Eye (tissue), 1 donor: ENCODE measurements around the gene RPL3.
"Not testable (repeated sequence)": the region's sequence is repeated elsewhere in the genome, so short reads cannot be mapped to it uniquely, and the experiment has no call there.

ENCODE experiments used
- DNase-seq: peaks from one replicate; pipeline ENCODE4 v3.0.0-alpha.2; 2015

The RPL3 gene

DNA sequence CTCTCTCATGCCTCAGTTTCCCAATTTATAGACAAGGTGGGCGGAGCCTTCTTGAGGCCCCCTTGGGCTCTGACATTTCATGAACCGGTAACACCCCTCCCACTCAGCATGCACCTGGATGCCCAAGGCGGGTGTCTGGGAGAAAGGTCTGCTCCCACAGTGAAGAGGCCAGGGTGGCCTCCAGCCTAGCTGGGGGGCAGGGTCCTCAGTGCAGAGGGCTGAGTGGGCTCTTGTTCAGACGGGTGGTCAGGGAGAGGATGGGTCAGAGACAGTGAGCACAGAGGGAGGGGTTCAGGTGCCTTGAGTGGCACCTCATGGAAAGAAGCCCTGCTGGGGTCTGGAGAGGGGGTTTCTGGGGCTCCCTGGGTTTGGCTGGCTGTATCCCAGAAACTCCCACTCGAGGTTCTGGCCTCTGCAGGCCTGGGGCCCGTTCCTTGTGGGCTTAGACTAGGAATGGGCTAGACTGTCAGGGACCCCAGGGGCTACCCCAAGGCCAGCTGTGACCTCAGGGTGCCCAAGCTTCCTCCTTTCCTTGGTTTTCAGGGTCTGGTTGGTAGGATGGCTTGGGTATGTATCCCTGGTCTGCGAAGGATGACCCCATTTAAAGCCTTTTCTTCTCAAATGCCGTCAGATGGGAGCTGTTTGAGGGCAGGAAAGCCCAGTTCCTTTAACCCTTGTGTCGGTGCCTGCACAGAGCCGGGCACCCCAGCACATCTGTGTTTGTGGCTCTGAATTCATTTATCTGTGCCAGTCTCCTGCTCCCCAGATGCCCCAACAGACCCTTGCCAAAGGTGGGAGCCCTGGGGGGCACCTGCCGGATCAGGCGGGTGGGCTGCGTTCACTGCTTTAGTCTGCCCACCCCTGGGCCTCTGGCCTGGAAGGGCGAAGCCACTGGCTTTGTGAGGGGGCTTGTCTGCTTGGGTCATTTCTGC lies 31.6 kb upstream of the RPL3 start:
- DNase-seq: no peak

DNA sequence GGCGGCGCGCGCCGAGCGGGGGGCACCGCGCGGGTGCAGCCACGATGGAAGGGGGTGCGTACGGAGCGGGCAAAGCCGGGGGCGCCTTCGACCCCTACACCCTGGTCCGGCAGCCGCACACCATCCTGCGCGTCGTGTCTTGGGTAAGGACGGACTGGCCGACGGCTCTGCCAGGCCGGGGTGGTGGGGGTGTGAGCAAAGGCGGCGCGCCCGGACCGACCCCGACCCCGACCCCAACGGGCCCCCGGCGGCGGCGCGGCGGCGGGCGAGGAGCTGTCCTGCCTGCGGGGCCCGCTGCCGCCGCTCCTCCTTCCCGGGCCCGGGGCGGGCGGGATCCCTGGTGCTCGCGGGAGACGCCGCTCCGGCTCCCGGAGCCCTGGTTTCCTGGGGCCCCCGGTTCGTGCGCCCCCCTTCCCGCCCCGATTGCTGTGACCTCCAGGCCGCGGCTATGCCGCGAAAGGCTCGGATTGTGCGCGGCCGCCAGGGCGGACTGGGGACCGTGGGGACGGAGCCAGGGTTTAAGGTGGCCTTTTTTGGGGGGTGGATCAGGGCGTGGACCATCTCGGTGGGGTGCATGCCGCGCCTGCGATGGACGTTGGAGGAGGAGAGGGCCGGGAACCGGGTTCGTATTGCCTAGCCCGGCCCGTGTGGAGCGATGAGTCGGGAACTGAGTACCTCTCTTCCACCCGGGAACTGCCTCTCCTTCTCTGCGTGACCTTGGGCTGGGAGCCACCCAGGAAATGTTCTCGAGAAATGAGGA lies 30.7 kb upstream of the RPL3 start, which contains the start of gene SYNGR1:
Gene SYNGR1 (plus strand): TSS at position 25 of the 760 bp plus-strand sequence. CDS start 20 bp downstream, at position 45.
- DNase-seq: no peak

DNA sequence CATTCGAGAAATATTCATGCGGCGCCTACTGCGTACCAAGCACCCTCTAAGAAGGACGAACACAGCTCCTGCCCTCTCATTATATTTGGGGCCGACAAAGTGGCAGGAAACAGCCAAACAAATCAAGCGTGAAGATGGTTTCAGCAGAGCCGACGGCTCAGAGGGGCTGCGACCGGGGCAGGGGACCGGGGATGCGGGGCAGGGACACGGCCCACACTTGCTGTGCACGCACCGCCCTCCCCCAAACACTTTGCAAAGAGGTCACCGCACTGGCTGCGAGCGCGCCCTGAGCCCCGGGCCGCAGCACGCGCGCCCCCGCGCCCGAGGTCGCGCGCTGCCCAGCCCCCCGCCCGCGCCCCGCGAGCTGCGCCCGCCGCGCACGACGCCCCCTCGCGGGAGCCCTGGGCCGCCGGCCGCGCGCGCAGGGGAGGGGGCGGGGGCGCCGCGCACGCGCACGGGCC lies 30.1 kb upstream of the RPL3 start:
- peak; percentile 89 for DNase-seq

DNA sequence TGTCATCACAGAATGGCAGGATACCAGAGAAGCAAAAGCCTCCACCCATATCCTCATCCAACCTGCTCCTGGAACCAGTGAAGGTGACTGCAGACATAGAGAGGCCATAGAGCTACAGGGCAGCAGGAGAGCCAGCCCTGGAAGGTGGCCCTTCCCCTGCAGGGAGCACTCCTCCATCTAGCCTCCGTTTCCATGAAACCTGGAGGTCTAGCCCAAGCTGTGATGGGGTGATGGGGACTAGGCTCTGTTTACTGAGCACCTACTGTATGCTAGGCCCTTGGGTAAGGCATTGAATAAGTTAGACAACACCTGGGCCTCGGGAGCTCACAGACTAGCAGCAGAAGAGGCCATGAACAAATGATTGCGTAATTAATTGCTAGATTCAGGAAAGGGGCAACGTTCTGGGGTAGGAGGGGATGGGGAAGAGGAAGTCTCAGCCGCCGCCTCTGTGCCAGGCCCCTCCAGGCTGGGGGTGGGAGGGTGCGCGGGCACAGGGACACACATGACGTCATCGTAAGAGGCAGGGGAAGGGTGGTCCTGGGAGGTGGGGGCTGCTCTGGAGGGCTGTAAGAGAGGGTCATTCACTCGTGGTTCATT lies 29.6 kb upstream of the RPL3 start:
- DNase-seq: no peak

DNA sequence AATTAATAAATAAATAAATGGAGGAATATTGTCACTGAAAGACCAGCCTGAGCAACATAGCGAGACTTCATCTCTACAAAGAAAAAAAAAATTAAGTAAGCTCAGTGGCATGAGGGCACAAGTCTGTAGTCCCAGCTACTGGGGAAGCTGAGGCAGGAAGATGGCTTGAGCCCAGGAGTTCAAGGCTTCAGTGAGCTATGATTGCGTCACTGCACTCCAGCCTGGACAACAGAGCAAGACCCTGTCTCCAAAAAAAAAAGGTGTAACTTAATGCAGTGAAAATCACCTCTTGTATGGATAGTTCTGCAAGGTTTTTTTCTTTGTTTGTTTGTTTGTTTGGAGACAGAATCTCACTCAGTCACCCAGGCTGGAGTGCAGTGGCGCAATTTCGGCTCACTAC lies 25.8 kb upstream of the RPL3 start:
- no peak for DNase-seq

DNA sequence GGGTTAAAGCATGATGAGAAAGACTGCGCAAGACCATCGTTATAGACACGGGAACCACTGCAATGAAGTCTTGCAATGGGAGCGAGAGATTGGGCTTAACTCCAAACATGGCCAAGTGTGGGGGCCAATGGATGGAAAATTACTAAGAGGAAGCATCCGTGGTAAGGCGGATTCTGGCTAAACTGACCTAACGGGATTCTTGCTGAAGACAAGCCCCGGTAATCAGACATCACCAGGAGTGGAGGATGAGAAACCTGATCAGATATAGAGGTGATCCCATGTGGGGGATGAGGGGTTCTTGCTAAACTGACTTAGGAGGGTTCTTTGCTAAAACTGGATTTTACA lies 24.6 kb upstream of the RPL3 start:
- no peak for DNase-seq

DNA sequence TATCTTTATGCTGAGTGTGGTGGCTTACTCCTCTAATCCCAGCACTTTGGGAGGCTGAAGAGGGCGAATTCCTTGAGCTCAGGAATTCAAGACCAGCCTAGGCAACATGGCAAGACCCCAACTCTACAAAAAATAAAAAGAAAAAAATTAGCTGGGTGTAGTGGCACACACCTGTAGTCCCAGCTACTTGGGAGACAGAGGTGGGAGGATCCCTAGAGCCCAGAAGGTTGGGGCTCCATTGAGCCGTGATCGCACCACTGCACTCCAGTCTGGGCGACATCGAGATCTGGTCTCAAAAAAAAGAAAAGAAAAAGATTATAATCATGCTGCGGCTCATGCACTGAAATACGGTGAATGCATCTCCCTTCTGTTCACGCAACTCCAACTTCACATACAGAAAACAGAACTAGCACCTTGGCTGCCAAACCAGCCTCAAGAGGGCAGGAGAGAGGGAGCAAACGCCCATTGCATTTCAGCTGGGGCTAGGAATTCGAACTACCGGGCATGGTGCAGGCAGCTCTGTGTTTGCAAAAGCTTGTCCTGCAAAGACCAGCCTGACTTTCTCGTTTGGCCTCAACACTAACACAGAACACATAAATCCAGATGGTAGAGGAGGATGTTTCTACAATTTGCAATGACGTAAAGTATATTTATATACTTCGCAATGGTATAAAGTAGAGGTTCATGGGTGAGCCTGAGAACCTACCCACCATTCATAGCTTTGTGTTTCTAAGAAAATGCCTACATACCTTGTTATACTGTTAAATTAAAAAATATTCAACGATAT lies 24.0 kb upstream of the RPL3 start:
- peak; percentile 82 for DNase-seq

DNA sequence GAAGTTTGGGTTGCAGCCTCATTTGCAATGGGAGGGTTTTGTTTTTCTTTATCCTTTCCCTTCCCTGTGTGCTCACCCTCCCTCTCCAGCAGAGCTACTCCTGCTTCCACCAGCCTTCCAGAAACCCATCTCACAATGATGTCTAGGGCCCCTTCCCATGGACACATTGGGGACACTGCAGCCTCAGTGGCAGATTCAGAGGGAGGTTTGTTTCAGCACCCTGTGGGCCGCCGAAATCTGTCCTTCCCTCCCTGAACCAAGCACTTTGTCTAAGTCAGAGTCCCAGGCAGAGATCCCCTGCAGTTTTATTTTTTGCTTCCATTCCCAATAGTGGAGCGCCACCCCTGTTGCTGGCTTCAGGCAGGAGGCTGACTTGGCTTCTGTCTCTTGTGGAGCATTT lies 21.8 kb upstream of the RPL3 start:
- DNase-seq: no peak

DNA sequence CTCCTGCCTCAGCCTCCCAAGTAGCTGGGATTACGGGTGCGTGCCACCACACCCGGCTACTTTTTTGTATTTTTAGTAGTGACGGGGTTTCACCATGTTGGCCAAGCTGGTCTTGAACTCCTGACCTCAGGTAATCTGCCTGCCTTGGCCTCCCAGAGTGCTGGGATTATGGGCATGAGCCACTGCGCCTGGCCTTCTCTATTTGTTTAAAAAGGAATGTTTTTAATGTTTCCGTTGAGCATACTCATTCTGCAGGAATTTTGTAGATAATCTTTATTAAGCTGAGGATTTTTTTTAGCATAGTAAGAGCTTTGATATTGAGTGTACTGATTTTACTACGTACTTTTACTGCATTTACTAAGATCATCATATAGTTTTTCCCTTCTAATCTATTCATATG lies 20.4 kb upstream of the RPL3 start:
- not testable (repeated sequence) for DNase-seq

DNA sequence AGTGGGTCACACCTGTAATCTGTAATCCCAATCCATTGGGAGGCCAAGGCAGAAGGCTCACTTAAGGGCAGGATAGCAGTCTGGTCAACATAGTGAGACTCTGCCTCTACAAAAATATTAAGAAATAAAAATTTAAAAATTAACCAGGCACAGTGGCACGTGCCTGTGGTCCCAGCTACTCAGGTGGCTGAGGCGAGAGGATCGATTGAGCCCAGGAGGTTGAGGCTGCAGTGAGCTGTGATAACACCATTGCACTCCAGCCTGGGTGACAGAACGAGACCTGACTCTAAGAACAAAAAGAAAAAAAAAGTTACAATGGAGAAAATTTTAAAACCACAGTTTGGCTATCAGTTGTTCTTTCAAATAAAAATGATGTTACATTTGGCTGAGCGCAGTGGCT lies 17.0 kb upstream of the RPL3 start:
- DNase-seq: no peak

DNA sequence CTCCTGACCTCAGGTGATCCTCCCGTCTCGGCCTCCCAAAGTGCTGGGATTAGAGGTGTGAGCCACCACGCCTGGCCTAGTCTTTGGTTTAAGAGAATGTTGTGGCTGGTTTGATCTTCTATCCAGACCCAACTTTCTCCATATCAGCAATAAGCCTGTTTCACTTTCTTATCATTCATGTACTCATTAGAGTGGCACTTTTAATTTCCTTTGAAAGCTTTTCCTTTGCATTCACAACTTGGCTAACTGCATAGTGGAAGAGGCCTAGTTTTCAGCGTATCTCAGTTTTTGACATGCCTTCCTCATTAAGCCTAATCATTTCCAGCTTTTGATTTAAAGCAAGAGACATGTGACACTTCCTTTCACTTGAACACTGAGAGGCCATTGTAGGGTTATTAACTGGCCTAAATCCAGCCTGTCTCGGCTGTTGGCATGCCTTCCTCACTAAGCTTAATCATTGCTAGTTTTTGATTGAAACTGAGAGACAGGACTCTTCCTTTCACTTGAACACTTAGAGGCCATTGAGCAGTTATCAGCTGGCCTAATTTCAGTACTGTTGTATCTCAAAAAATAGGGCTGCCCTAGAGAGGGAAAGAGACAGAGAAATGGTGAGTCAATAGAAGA lies 13.1 kb upstream of the RPL3 start:
- DNase-seq: peak; percentile 95

DNA sequence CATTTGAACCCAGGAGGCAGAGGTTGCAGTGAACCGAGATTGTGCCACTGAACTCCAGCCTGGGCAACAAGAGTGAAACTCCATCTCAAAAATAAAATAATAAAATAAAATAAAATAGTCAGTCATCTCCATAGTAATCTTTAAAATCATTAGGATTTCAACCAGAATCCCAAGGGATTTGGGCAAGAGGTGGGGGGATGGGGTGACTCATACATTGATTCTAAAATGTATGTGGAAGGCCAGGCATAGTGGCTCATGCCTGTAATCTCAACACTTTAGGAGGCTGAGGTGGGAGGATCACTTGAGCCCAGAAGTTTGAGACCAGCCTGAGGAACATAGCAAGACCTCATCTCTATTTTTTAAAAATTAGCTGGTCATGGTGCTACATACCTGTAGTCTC lies 11.1 kb upstream of the RPL3 start:
- not testable (repeated sequence) for DNase-seq

DNA sequence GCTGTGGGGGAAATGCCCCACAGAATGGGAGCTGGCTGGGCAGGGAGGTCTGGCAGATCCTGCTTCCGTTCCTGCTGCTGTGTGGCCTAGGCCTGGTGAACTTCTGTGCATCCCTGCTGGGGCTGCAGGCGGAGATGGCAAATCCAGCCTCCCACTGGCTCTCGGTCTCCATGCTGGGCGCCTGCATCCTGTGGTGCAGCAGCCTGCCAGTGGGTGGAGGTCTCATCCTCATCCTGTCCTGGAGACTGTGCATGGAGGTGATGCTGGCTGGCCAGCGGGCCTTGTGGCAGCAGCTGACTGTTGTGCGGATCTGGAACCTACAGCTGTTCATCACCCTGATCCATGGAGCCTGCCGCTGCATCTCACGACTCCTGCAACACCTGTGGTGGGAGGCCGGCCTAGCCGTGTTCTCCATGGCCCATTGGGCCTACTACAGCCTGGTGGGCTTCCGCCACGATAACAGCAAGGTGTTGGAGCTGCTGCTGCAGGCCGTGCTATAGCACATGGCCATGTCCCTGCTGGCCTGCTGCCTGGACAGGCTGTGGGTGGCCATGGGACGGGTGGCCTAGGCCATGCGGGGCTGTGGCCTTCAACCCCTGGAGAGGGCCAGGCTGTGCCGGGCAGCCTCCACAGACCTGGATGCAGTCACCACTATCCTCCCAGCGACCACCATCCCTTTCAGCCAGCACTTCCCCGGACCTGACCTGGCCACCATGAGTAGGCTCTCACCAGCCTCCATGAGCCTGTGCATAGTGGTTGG lies 8.8 kb upstream of the RPL3 start:
- DNase-seq: no peak

DNA sequence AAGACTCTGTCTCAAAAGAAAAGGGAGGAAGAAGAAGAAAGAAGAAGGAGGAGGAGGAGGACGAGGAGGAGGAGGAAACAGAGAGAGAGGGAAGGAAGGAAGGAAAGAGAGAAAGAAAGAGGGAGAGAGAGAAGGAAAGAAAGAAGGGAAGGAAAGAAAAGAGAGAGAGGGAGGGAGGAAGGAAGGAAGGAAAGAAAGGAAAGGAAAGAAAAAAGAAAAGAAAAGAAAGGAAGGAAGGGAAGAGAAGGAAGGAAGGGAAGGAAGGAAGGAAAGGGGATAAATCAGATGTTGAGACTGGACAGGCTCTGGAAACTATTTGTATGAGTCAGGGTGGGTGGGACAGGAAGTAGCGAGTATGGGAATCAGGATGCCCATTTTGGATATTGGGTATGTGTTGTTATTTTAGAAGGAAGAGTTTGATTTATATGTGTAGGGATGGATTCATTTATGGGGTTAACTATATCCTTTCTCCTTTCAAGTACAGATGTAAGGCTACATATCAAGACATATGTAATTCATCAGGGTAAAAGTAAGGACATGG lies 6.0 kb upstream of the RPL3 start:
- DNase-seq: no peak

DNA sequence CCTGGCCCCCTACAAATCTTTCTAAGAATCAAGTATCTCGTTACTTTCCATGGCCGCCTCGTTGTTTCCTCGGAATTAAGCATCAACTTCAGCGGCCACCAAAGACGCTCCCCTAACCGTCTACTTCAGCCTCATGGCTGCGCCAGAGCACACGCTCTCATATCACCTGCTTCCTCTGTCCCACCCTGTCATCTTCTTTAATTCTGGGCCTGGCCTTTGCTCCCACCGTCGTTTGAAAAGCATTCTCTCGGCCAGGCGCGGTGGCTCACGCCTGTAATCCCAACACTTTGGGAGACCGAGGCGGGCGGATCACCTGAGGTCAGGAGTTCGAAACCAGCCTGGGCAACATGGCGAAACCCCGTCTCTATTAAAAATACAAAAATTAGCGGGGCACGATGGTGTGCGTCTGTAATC lies 1.2 kb upstream of the RPL3 start:
- not testable (repeated sequence) for DNase-seq

DNA sequence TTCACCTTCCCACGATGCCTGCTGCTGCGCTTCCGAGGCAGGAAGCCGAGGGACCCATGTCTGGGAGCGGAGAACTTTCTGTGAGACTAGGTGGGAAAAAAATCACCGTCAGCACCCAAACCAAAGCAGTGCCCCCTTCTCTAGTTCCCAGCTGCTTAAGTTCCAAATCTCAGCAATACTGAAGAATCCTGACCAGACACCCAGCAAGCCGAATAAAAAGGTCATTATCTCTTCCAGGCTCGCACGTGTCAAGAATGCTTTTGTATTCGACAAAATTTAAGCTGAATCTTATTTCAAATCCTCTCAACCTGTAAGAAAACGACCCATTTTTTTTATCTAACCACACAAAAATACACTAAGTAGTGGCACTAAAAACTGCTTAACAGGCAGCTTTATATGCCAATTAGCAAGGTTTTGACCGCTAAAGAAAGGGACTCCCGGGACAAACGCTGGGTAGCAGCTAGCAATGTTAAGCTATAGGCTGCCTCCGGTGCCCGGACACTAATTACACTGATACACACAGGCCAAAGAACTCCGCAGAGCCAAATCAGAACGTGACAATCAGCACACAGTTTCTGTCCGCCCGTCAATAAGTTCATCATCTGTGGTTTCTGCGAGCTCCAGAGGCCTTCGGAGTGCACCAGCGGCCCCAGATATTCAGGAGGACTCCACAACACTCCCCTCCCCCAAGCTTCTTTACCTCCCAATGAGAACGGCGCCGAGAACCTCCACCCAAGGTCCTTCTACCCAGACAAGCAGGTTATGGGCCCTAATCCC lies 728 bp downstream of the RPL3 start:
- no peak for DNase-seq

DNA sequence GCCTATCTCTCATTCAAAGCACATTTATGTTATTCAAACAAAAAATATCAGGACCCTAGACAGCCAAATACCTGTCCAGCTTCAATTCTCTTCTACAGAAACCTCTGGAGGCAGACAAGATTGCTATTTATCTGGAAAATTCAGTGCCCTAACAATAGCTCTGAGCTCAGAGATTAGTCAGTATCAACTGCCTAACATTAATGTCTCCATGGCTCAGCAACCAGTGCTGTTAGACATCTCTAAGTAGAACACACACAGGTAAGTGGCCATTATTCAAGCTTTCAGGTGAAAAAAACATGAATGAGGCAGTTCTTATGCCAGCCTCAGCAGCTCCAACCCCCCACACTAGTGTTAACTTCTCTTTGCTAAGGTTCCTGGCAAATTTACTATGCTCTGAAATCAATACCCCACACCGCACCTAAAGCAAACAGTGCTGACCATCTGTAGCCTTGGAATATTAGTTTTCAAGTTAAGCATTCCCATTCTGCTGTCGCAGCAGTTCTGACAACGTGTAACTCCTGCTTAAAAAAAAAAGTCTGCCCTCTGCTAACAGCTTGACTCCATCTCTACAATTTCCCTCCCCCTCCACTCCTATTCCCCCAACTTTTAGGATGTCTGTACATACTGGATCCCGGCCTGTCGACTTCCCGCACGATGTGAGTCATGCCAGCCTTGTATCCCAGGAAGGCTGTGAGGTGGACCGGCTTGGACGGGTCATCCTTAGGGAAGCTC lies 1.5 kb downstream of the RPL3 start:
- DNase-seq: no peak

DNA sequence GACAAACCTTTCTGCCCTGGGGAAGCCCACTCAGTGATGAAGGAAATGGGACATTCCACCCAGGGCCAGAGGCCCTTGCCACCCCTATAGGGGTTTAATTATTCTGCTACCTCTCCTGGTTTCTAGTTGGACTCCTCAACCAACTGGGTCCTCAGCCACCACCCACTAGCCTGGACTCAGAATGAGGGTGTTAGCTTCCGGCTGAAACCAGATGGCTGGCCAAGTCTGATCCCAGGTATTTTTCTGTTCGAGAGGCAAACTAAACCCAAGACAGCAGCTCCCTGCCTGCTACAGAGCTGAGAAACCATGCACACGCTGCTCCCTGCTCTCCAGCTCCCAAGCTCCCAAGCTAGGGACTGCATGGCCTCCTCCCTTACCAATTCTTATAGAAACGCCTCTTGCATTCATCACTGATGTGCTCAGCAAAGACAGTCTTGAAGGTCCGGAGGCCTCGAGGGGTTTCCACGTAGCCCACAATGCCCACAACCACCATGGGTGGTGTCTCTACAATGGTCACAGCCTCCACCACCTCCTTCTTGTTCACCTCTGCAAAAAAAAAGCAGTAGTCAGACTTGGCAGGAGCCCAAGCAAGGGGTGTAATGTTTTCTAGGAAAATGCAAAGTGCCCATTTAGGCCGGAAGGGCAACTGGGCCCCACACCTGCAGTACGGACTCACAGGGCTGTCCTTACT lies 2.2 kb downstream of the RPL3 start:
- DNase-seq: no peak
